ENCODE results near the gene TNK1. TPM values are rescaled to one million over a fixed set of nuclear protein-coding genes. Genes with fewer than 3 reads are reported as not detected.

The TNK1 gene
- total RNA-seq, 1 experiment from 2014 or later, result 0.90 TPM

- POLR2A ChIA-PET (ENCODE audit: low non-redundant PET), result no interaction called here
- intact Hi-C loops (cut with micrococcal nuclease; ENCODE audit: unreplicated experiment), result no loop called here
- H3K27me3 ChIP-seq (replicated peaks; ENCODE audit: insufficient read depth, low read depth, low read length, poor library complexity), result no peaks in the 10 kb centered on the region
- no peaks in the 10 kb centered on the region for H3K36me3 ChIP-seq (ENCODE audit: insufficient read depth, low read length, poor library complexity, severe bottlenecking)
- H3K4me3 ChIP-seq (ENCODE audit: low read depth, low read length, poor library complexity, severe bottlenecking), result no peak overlapping the region
- H3K9me3 ChIP-seq (ENCODE audit: low read depth, low read length, poor library complexity, severe bottlenecking), result no peaks in the 10 kb centered on the region
- DNase-seq (ENCODE audit: low spot score), result no peak
- no peak for TF ChIP-seq EZH2 (IDR thresholded peaks at IDR 0.05; ENCODE audit: borderline replicate concordance, low read depth, low read length, poor library complexity, severe bottlenecking)
- no peak for TF ChIP-seq CTCF (conservative IDR thresholded peaks at IDR 0.05; ENCODE audit: low read depth, low read length)
- H3K27ac ChIP-seq (ENCODE audit: low read depth, low read length, poor library complexity, severe bottlenecking), result no peak overlapping the region
- peaks cover 7% of the 10 kb centered on the region for H3K4me1 ChIP-seq (ENCODE audit: insufficient read depth, low read length, poor library complexity, severe bottlenecking)
- CTCF ChIA-PET, result no interaction called here
- no TSS peak for BruUV-seq (replicated peaks)
These were observed 8.0 kb downstream of the TNK1 start for GRCh38 chr17:7388856-7389255.

- Histone ChIP-seq H3K9me3 (ENCODE audit: low read depth, low read length, poor library complexity, severe bottlenecking) (no peaks in the 10 kb centered on the region), H3K27ac (ENCODE audit: low read depth, low read length, poor library complexity, severe bottlenecking) (no peak overlapping the region), H3K36me3 (ENCODE audit: insufficient read depth, low read length, poor library complexity, severe bottlenecking) (no peaks in the 10 kb centered on the region), H3K4me1 (ENCODE audit: insufficient read depth, low read length, poor library complexity, severe bottlenecking) (peaks cover 13% of the 10 kb centered on the region), H3K4me3 (ENCODE audit: low read depth, low read length, poor library complexity, severe bottlenecking) (no peak overlapping the region), H3K27me3 (replicated peaks; ENCODE audit: insufficient read depth, low read depth, low read length, poor library complexity) (no peaks in the 10 kb centered on the region)
- no peak for DNase-seq (ENCODE audit: low spot score)
- ChIA-PET POLR2A (ENCODE audit: low non-redundant PET) (no interaction called here), CTCF (no interaction called here)
- intact Hi-C loops (cut with micrococcal nuclease; ENCODE audit: unreplicated experiment), result no loop called here
- BruUV-seq (replicated peaks), result no TSS peak
- no peak for TF ChIP-seq CTCF (conservative IDR thresholded peaks at IDR 0.05; ENCODE audit: low read depth, low read length)
- no peak for TF ChIP-seq EZH2 (IDR thresholded peaks at IDR 0.05; ENCODE audit: borderline replicate concordance, low read depth, low read length, poor library complexity, severe bottlenecking)
These were observed 9.3 kb downstream of the TNK1 start for GRCh38 chr17:7389924-7390910.

GRCh38 chr17:7391307-7391706 is 10.4 kb downstream of the TNK1 start:
- Histone ChIP-seq H3K36me3 (ENCODE audit: insufficient read depth, low read length, poor library complexity, severe bottlenecking) (no peaks in the 10 kb centered on the region), H3K27me3 (replicated peaks; ENCODE audit: insufficient read depth, low read depth, low read length, poor library complexity) (no peaks in the 10 kb centered on the region), H3K9me3 (ENCODE audit: low read depth, low read length, poor library complexity, severe bottlenecking) (no peaks in the 10 kb centered on the region), H3K4me1 (ENCODE audit: insufficient read depth, low read length, poor library complexity, severe bottlenecking) (peaks cover 13% of the 10 kb centered on the region), H3K4me3 (ENCODE audit: low read depth, low read length, poor library complexity, severe bottlenecking) (no peak overlapping the region), H3K27ac (ENCODE audit: low read depth, low read length, poor library complexity, severe bottlenecking) (no peak overlapping the region)
- ChIA-PET CTCF (no interaction called here), POLR2A (ENCODE audit: low non-redundant PET) (no interaction called here)
- no peak for DNase-seq (ENCODE audit: low spot score)
- intact Hi-C loops (cut with micrococcal nuclease; ENCODE audit: unreplicated experiment), result no loop called here
- TF ChIP-seq EZH2 (IDR thresholded peaks at IDR 0.05; ENCODE audit: borderline replicate concordance, low read depth, low read length, poor library complexity, severe bottlenecking), result no peak
- no peak for TF ChIP-seq CTCF (conservative IDR thresholded peaks at IDR 0.05; ENCODE audit: low read depth, low read length)
- no TSS peak for BruUV-seq (replicated peaks)
